Measurements from ENCODE around the gene FOXA3. TPM values are rescaled to one million over a fixed set of nuclear protein-coding genes. Genes with fewer than 3 reads are reported as not detected.

Gene FOXA3
- total RNA-seq, 1 experiment from 2014 or later = not detected

DNA sequence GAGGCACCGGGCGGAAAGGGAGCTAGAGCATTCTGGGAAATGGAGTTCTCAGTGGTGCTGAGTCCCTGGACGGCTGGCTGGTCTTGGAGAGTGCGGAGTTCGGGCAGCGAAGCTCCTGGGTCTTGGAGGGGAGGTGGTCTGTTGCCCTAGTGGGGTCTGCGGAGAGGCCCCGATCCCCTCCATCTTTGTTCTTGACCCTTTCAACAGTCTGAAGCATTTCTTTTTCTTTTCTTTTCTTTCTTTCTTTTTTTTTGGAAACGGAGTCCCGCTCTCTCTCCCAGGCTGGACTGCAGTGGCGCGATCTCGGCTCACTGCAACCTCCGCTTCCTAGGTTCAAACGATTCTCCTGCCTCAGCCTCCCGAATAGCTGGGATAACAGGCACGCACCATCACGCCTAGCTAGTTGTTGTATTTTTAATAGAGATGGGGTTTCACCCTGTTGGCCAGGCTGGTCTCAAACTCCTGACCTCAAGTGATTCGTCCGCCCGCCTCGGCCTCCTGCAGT, 739 bp upstream of the FOXA3 start:
- H3K9me3 ChIP-seq (ENCODE audit: low read depth, low read length, poor library complexity, severe bottlenecking) = no peaks in the 10 kb centered on the region
- TF ChIP-seq, protein P1, sequence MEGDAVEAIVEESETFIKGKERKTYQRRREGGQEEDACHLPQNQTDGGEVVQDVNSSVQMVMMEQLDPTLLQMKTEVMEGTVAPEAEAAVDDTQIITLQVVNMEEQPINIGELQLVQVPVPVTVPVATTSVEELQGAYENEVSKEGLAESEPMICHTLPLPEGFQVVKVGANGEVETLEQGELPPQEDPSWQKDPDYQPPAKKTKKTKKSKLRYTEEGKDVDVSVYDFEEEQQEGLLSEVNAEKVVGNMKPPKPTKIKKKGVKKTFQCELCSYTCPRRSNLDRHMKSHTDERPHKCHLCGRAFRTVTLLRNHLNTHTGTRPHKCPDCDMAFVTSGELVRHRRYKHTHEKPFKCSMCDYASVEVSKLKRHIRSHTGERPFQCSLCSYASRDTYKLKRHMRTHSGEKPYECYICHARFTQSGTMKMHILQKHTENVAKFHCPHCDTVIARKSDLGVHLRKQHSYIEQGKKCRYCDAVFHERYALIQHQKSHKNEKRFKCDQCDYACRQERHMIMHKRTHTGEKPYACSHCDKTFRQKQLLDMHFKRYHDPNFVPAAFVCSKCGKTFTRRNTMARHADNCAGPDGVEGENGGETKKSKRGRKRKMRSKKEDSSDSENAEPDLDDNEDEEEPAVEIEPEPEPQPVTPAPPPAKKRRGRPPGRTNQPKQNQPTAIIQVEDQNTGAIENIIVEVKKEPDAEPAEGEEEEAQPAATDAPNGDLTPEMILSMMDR (conservative IDR thresholded peaks at IDR 0.05; ENCODE audit: low read depth, low read length) = no peak
- no peak for TF ChIP-seq EZH2 (IDR thresholded peaks at IDR 0.05; ENCODE audit: borderline replicate concordance, low read depth, low read length, poor library complexity, severe bottlenecking)
- ChIA-PET POLR2A (ENCODE audit: low non-redundant PET) (interaction anchor here (0.6 kb wide), 1 partner anchor 11 kb away, joined by 5 read pairs; no protein-coding TSS in a partner anchor), CTCF (interaction anchor here (0.6 to 1.9 kb wide), 2 partner anchors 47 to 531 kb away, joined by 4 to 7 read pairs; no protein-coding TSS in a partner anchor)
- H3K27me3 ChIP-seq (replicated peaks; ENCODE audit: insufficient read depth, low read depth, low read length, poor library complexity) = peaks cover 41% of the 10 kb centered on the region
- no peak for DNase-seq (ENCODE audit: low spot score)
- H3K4me3 ChIP-seq (ENCODE audit: low read depth, low read length, poor library complexity, severe bottlenecking) = peak overlapping the region; percentile 67
- no TSS peak for BruUV-seq (replicated peaks)
- H3K36me3 ChIP-seq (ENCODE audit: insufficient read depth, low read length, poor library complexity, severe bottlenecking) = peaks cover 14% of the 10 kb centered on the region
- H3K27ac ChIP-seq (ENCODE audit: low read depth, low read length, poor library complexity, severe bottlenecking) = peak overlapping the region; percentile 91
- peaks cover 6% of the 10 kb centered on the region for H3K4me1 ChIP-seq (ENCODE audit: insufficient read depth, low read length, poor library complexity, severe bottlenecking)
- intact Hi-C loops (cut with micrococcal nuclease; ENCODE audit: unreplicated experiment) = loop anchor here (1.0 kb wide), 1 partner anchor 20 kb away; no protein-coding TSS in a partner anchor

DNA sequence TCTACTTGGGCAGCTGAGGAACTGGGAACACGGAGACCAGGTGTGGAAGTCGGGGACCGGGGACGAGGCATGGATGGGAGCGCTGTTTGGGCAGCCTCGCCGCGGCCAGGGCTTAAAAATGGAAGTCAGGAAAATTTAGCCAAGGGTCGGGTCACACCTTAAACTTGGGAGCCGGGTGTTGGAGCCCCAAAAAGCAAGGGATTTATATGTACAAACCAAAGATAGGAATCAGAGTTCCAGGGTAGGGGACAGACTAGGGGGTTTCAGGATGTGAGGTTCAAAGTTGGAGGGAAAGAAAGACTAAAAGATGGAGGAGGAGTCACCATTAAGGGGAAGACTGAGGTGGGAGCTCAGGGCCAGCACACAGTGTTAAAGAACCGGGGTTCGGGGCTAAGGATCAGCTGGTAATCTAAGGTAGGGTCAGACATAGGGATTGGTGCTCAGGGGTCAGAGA, 530 bp downstream of the FOXA3 start:
- POLR2A ChIA-PET (ENCODE audit: low non-redundant PET) = no interaction called here
- peak overlapping the region; percentile 67 for H3K4me3 ChIP-seq (ENCODE audit: low read depth, low read length, poor library complexity, severe bottlenecking)
- H3K27me3 ChIP-seq (replicated peaks; ENCODE audit: insufficient read depth, low read depth, low read length, poor library complexity) = peaks cover 41% of the 10 kb centered on the region
- no peak for TF ChIP-seq EZH2 (IDR thresholded peaks at IDR 0.05; ENCODE audit: borderline replicate concordance, low read depth, low read length, poor library complexity, severe bottlenecking)
- TF ChIP-seq, protein P1 (conservative IDR thresholded peaks at IDR 0.05; ENCODE audit: low read depth, low read length) = no peak
- intact Hi-C loops (cut with micrococcal nuclease; ENCODE audit: unreplicated experiment) = no loop called here
- no peak overlapping the region for H3K27ac ChIP-seq (ENCODE audit: low read depth, low read length, poor library complexity, severe bottlenecking)
- H3K9me3 ChIP-seq (ENCODE audit: low read depth, low read length, poor library complexity, severe bottlenecking) = no peaks in the 10 kb centered on the region
- H3K36me3 ChIP-seq (ENCODE audit: insufficient read depth, low read length, poor library complexity, severe bottlenecking) = peaks cover 4% of the 10 kb centered on the region
- BruUV-seq (replicated peaks) = no TSS peak
- H3K4me1 ChIP-seq (ENCODE audit: insufficient read depth, low read length, poor library complexity, severe bottlenecking) = peaks cover 6% of the 10 kb centered on the region
- CTCF ChIA-PET = interaction anchor here (0.6 kb wide), 1 partner anchor 530 kb away, joined by 13 read pairs; no protein-coding TSS in a partner anchor
- DNase-seq (ENCODE audit: low spot score) = no peak

DNA sequence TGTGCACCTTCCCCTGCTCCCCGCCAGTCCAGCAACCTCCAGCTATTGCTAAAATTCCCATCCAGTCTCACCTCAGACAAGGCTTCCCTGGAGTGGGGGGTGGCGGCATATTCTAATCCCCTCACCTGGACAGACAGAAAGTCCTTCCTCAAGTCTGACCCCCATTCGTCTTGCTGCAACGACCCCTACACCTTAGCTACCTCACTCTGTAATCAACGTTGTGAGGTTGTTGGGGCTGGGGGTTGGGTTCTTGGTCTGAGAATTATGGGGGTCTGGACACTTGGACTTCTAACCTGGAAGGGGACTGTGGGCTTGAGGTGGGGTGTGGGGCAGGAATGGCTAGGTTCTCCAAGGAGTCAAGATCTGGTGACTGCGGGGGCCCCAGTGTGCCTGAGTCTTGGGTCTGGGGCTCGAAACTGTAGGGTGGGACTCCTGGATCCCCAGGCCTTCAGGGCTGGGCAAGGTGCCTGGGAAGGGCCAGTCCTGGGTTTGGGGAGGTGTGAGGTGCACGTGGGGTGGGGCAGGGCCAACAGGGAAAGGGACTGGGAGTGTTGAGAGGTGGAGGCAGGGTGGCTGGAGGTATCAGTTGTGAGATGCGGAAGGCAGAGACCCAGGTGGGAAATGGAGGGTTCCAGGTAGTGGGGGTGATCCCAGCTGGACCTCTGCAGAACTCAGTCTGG, 1.3 kb downstream of the FOXA3 start:
- no peak overlapping the region for H3K4me3 ChIP-seq (ENCODE audit: low read depth, low read length, poor library complexity, severe bottlenecking)
- POLR2A ChIA-PET (ENCODE audit: low non-redundant PET) = no interaction called here
- intact Hi-C loops (cut with micrococcal nuclease; ENCODE audit: unreplicated experiment) = no loop called here
- no peak for TF ChIP-seq EZH2 (IDR thresholded peaks at IDR 0.05; ENCODE audit: borderline replicate concordance, low read depth, low read length, poor library complexity, severe bottlenecking)
- TF ChIP-seq, protein P1 (conservative IDR thresholded peaks at IDR 0.05; ENCODE audit: low read depth, low read length) = no peak
- BruUV-seq (replicated peaks) = no TSS peak
- no peaks in the 10 kb centered on the region for H3K9me3 ChIP-seq (ENCODE audit: low read depth, low read length, poor library complexity, severe bottlenecking)
- H3K27me3 ChIP-seq (replicated peaks; ENCODE audit: insufficient read depth, low read depth, low read length, poor library complexity) = peaks cover 41% of the 10 kb centered on the region
- CTCF ChIA-PET = no interaction called here
- DNase-seq (ENCODE audit: low spot score) = no peak
- H3K36me3 ChIP-seq (ENCODE audit: insufficient read depth, low read length, poor library complexity, severe bottlenecking) = no peaks in the 10 kb centered on the region
- peaks cover 6% of the 10 kb centered on the region for H3K4me1 ChIP-seq (ENCODE audit: insufficient read depth, low read length, poor library complexity, severe bottlenecking)
- no peak overlapping the region for H3K27ac ChIP-seq (ENCODE audit: low read depth, low read length, poor library complexity, severe bottlenecking)
